ENCODE results near the gene CDK19. TPM values are rescaled to one million over a fixed set of nuclear protein-coding genes. Genes with fewer than 3 reads are reported as not detected.
"Not testable (repeated sequence)": the region's sequence is repeated elsewhere in the genome, so short reads cannot be mapped to it uniquely, and the experiment has no call there.

Gene CDK19
- total and polyA plus RNA-seq, 2 of the 13 experiments (the other 11 are each of a cell fraction or from before 2014, with no cell fraction given), result 13.4 to 27.0 TPM

DNA sequence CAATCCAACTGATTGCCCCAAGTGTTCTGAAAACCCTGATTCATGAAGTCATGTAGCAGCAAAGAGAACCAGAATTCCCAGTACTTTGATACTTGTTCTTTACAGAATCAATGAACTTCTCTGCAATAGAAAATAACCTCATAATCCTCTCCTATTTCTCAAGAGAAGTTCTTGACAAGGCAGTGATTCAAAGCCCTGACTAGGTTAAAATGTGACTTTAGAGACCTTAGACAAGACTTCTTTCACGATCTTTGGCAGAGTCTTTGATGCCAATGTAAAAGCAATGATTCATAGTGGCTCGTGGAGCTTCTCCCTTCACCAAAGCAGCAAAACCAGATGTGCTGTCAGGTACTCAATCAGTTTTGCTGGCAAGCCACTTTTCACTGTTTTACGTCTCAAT lies 95.2 kb downstream of the CDK19 start:
- intact Hi-C loops (cut with micrococcal nuclease; ENCODE audit: unreplicated experiment), result no loop called here
- no peaks in the 10 kb centered on the region for H3K9me3 ChIP-seq (ENCODE audit: low read length)
- H3K27ac ChIP-seq (ENCODE audit: extremely low read length, insufficient read depth, low read length), result no peak overlapping the region
- peaks cover 2 to 13% of the 10 kb centered on the region in 2 experiments; a peak in 3 of 5 replicates for H3K36me3 ChIP-seq (replicated peaks in 1 of 2; ENCODE audit: control insufficient read depth in 1 of 2, insufficient read depth in 2 of 2, low read length in 2 of 2)
- H3K4me3 ChIP-seq (replicated peaks in 1 of 3; ENCODE audit: insufficient read depth in 1 of 3, low read depth in 2 of 3, low read length in 3 of 3), result no peak overlapping the region
- H3K4me1 ChIP-seq (ENCODE audit: insufficient read depth, low read length), result no peaks in the 10 kb centered on the region
- in situ Hi-C loops (cut with HindIII; ENCODE audit: extremely low pct_ligation_motif_present, low pct_unique_long_range_greater_than_20kb), result no loop called here
- H2AFZ ChIP-seq (ENCODE audit: low read length), result no peak overlapping the region
- POLR2A ChIA-PET, result interaction anchor here (1.4 kb wide), 1 partner anchor 8 kb away, joined by 3 read pairs; no protein-coding TSS in a partner anchor
- TF ChIP-seq ZFP82 (CRISPR knock-in tag; IDR thresholded peaks at IDR 0.05; ENCODE audit: borderline replicate concordance) (no peak), ARNT (IDR thresholded peaks at IDR 0.05) (no peak)
- no peaks in the 10 kb centered on the region for H3K27me3 ChIP-seq (ENCODE audit: control insufficient read depth in 1 of 2, insufficient read depth in 2 of 2, low read length in 2 of 2)
- no peak overlapping the region for H3K4me2 ChIP-seq (ENCODE audit: low read depth, low read length)
- DNase-seq (ENCODE audit: low spot score), result no peak
- H3K9ac ChIP-seq (ENCODE audit: insufficient read depth, low read depth, low read length), result no peak overlapping the region
- CTCF ChIA-PET (ENCODE audit: low intra/inter-chr PET ratio, low total read pairs), result no interaction called here
- 97% methylated on average over 3 of the region's 3 CpGs for WGBS (ENCODE audit: low lambda C conversion rate)
- no peak for ATAC-seq
- H3K79me2 ChIP-seq (ENCODE audit: insufficient read depth, low read length), result peaks cover 12% of the 10 kb centered on the region
- H4K20me1 ChIP-seq (ENCODE audit: insufficient read depth, low read length), result no peaks in the 10 kb centered on the region
- FAIRE-seq, result no peak
- no TSS peak for BruUV-seq (replicated peaks)

DNA sequence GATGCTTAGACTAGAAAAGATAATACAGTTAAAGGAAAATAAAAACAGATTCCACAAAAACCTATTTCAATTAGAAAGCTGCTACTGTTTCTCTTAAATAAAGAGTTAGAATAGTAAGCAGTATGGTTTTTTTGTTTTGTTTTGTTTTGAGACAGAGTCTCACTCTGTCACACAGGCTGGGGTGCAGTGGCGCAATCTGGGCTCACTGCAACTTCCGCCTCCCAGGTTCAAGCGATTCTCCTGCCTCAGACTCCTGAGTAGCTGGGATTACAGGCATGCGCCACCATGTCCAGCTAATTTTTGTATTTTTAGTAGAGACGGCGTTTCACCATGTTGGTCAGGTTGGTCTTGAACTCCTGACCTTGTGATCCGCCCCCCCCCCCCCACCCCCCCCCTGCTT lies 95.7 kb downstream of the CDK19 start:
- H3K27me3 ChIP-seq (ENCODE audit: control insufficient read depth in 1 of 2, insufficient read depth in 2 of 2, low read length in 2 of 2); H3K9ac ChIP-seq (ENCODE audit: insufficient read depth, low read depth, low read length); H3K4me2 ChIP-seq (ENCODE audit: low read depth, low read length); H3K9me3 ChIP-seq (ENCODE audit: low read length); H3K4me3 ChIP-seq (replicated peaks in 1 of 3; ENCODE audit: insufficient read depth in 1 of 3, low read depth in 2 of 3, low read length in 3 of 3); H4K20me1 ChIP-seq (ENCODE audit: insufficient read depth, low read length); ATAC-seq; H3K4me1 ChIP-seq (ENCODE audit: insufficient read depth, low read length); BruUV-seq (replicated peaks); H3K27ac ChIP-seq (ENCODE audit: extremely low read length, insufficient read depth, low read length); intact Hi-C loops (cut with micrococcal nuclease; ENCODE audit: unreplicated experiment); in situ Hi-C loops (cut with HindIII; ENCODE audit: extremely low pct_ligation_motif_present, low pct_unique_long_range_greater_than_20kb); DNase-seq (ENCODE audit: low spot score); H3K79me2 ChIP-seq (ENCODE audit: insufficient read depth, low read length); CTCF ChIA-PET (ENCODE audit: low intra/inter-chr PET ratio, low total read pairs); FAIRE-seq; H2AFZ ChIP-seq (ENCODE audit: low read length): not testable (repeated sequence)
- 98% methylated on average over 7 of the region's 7 CpGs for WGBS (ENCODE audit: low lambda C conversion rate)
- POLR2A ChIA-PET, result interaction anchor here (1.4 kb wide), 1 partner anchor 9 kb away, joined by 3 read pairs; no protein-coding TSS in a partner anchor
- H3K36me3 ChIP-seq (replicated peaks in 1 of 2; ENCODE audit: control insufficient read depth in 1 of 2, insufficient read depth in 2 of 2, low read length in 2 of 2), result peaks cover 2 to 12% of the 10 kb centered on the region in 2 experiments; a peak in 3 of 5 replicates

DNA sequence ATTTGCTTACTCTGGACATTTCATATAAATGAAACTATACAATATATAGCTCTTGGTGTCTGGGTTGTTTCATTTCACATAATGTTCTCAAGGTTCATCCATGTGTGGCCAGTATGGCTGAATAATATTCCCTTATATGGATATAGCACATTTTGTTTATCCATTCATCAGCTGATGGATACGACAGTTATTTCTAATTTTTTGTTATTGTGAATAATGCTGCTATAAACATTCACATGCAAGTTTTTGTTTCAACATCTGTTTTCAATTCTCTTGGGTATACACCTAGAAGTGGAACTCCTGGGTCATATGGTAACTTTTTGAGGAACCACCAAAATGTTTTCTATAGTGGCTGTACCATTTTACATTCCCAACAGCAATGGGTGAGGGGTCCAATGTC lies 101.1 kb downstream of the CDK19 start:
- Histone ChIP-seq H3K27ac (ENCODE audit: extremely low read length, insufficient read depth, low read length) (no peak overlapping the region), H3K79me2 (ENCODE audit: insufficient read depth, low read length) (peaks cover 9% of the 10 kb centered on the region), H3K4me3 (replicated peaks in 1 of 3; ENCODE audit: insufficient read depth in 1 of 3, low read depth in 2 of 3, low read length in 3 of 3) (no peak overlapping the region), H4K20me1 (ENCODE audit: insufficient read depth, low read length) (no peaks in the 10 kb centered on the region), H3K4me2 (ENCODE audit: low read depth, low read length) (no peak overlapping the region), H3K27me3 (ENCODE audit: control insufficient read depth in 1 of 2, insufficient read depth in 2 of 2, low read length in 2 of 2) (no peaks in the 10 kb centered on the region; a peak in 1 of 5 replicates), H3K9ac (ENCODE audit: insufficient read depth, low read depth, low read length) (no peak overlapping the region), H3K36me3 (replicated peaks in 1 of 2; ENCODE audit: control insufficient read depth in 1 of 2, insufficient read depth in 2 of 2, low read length in 2 of 2) (peaks cover 2 to 11% of the 10 kb centered on the region in 2 experiments; a peak in 2 of 5 replicates), H3K4me1 (ENCODE audit: insufficient read depth, low read length) (no peaks in the 10 kb centered on the region), H3K9me3 (ENCODE audit: low read length) (no peaks in the 10 kb centered on the region), H2AFZ (ENCODE audit: low read length) (no peak overlapping the region)
- ChIA-PET POLR2A (no interaction called here), CTCF (ENCODE audit: low intra/inter-chr PET ratio, low total read pairs) (no interaction called here)
- ATAC-seq (no peak), FAIRE-seq (no peak), DNase-seq (ENCODE audit: low spot score) (no peak)
- WGBS (ENCODE audit: low lambda C conversion rate), result 96% methylated on average over 1 of the region's 1 CpG
- BruUV-seq (replicated peaks), result no TSS peak
- intact Hi-C loops (cut with micrococcal nuclease; ENCODE audit: unreplicated experiment), result no loop called here
- in situ Hi-C loops (cut with HindIII; ENCODE audit: extremely low pct_ligation_motif_present, low pct_unique_long_range_greater_than_20kb), result no loop called here
- TF ChIP-seq EZH2 (conservative IDR thresholded peaks at IDR 0.05; ENCODE audit: low read depth, low read length) (no peak), ERF (CRISPR knock-in tag; IDR thresholded peaks at IDR 0.05) (no peak), JARID2 (CRISPR knock-in tag; IDR thresholded peaks at IDR 0.05; ENCODE audit: insufficient replicate concordance) (no peak), TARDBP (CRISPR knock-in tag; IDR thresholded peaks at IDR 0.05) (no peak)

Data from HepG2 (cell line).